MM.1S (cell line): Measurements from ENCODE around the gene TADA2A.

Experiments used
- CTCF ChIP-seq: fragments of 300-600 bp; sonication (generic); IDR thresholded peaks from 2 replicates; pipeline ENCODE4 v1.5.1; 2016; ENCODE audit warnings: antibody characterized with exemption, low read length, mixed read lengths
- EZH2 ChIP-seq: fragments of 300-600 bp; sonication (generic); optimal IDR thresholded peaks from 2 replicates; pipeline ENCODE3; 2017; ENCODE audit warnings: low read depth, mild to moderate bottlenecking, antibody characterized with exemption, low read length, mixed read lengths

- no peak for TF ChIP-seq CTCF
- TF ChIP-seq EZH2, result no peak
Measured at GRCh38 chr17:37461668-37462067, 55.0 kb downstream of the TADA2A start.
